ENCODE results near the gene CNOT11.
A peak's percentile ranks its signal among the peaks of the same experiment; 100 is the strongest.
"Not testable (repeated sequence)": the region's sequence is repeated elsewhere in the genome, so short reads cannot be mapped to it uniquely, and the experiment has no call there.

The CNOT11 gene

GRCh38 chr2:101252408-101253012, at the start of gene CNOT11:
TSS of gene CNOT11 (plus strand) at chr2:101252886. CDS start at chr2:101252965, 79 bp downstream.
- peak; percentile 99 for DNase-seq

GRCh38 chr2:101204400-101205115, 48.1 kb upstream of the CNOT11 start:
- DNase-seq: no peak

GRCh38 chr2:101205521-101206479, 46.9 kb upstream of the CNOT11 start:
- peak; percentile 65 for DNase-seq

- no peak for DNase-seq
Measured at GRCh38 chr2:101208830-101209229, 43.9 kb upstream of the CNOT11 start.

- DNase-seq: no peak
Measured at GRCh38 chr2:101219246-101219645, 33.4 kb upstream of the CNOT11 start.

- DNase-seq: not testable (repeated sequence)
Measured at GRCh38 chr2:101220091-101220490, 32.6 kb upstream of the CNOT11 start.

GRCh38 chr2:101223814-101224231, 28.9 kb upstream of the CNOT11 start:
- DNase-seq: peak; percentile 66

- DNase-seq: no peak
Measured at GRCh38 chr2:101230541-101231001, 22.1 kb upstream of the CNOT11 start.

GRCh38 chr2:101231240-101231639, 21.4 kb upstream of the CNOT11 start:
- DNase-seq: no peak

GRCh38 chr2:101231937-101232730, 20.6 kb upstream of the CNOT11 start:
- DNase-seq: no peak

- DNase-seq: no peak
Measured at GRCh38 chr2:101232770-101233169, 19.9 kb upstream of the CNOT11 start.

- DNase-seq: no peak
Measured at GRCh38 chr2:101234169-101234938, 18.3 kb upstream of the CNOT11 start.

GRCh38 chr2:101235956-101236355, 16.7 kb upstream of the CNOT11 start:
- DNase-seq: not testable (repeated sequence)

- DNase-seq: not testable (repeated sequence)
Measured at GRCh38 chr2:101237944-101238343, 14.7 kb upstream of the CNOT11 start.

- DNase-seq: no peak
Measured at GRCh38 chr2:101238930-101239759, 13.5 kb upstream of the CNOT11 start.

GRCh38 chr2:101239760-101240118, 12.9 kb upstream of the CNOT11 start:
- not testable (repeated sequence) for DNase-seq

- peak; percentile 48 for DNase-seq
Measured at GRCh38 chr2:101240694-101241093, 12.0 kb upstream of the CNOT11 start.

GRCh38 chr2:101241158-101241557, 11.5 kb upstream of the CNOT11 start:
- no peak for DNase-seq

- DNase-seq: not testable (repeated sequence)
Measured at GRCh38 chr2:101244373-101244772, 8.3 kb upstream of the CNOT11 start.

GRCh38 chr2:101244899-101245298, 7.8 kb upstream of the CNOT11 start:
- DNase-seq: not testable (repeated sequence)

GRCh38 chr2:101245468-101245867, 7.2 kb upstream of the CNOT11 start:
- not testable (repeated sequence) for DNase-seq

Data from CD4-positive, alpha-beta T cell treated with Interleukin-10 for 1 hour (primary cell).